Fibroblast of lung (primary cell): ENCODE data around the gene CRB1.

ENCODE experiments used
- CTCF ChIP-seq, 2 donors: IDR thresholded peaks in 1 of 2; conservative IDR thresholded peaks in 1 of 2; 1 replicate in 1 of 2; 2 replicates in 1 of 2; pipeline ENCODE4 v1.5.1; 2011 to 2012; ENCODE audit warnings: low read length in 2 of 2, control low read depth in 1 of 2, inconsistent platforms in 1 of 2, low read depth in 1 of 2, mild to moderate bottlenecking in 1 of 2
- EZH2 ChIP-seq: IDR thresholded peaks from 2 replicates; pipeline ENCODE4 v1.5.1; 2012; ENCODE audit warnings: low read length, control low read depth, mild to moderate bottlenecking; ENCODE audit errors: missing control alignments

DNA sequence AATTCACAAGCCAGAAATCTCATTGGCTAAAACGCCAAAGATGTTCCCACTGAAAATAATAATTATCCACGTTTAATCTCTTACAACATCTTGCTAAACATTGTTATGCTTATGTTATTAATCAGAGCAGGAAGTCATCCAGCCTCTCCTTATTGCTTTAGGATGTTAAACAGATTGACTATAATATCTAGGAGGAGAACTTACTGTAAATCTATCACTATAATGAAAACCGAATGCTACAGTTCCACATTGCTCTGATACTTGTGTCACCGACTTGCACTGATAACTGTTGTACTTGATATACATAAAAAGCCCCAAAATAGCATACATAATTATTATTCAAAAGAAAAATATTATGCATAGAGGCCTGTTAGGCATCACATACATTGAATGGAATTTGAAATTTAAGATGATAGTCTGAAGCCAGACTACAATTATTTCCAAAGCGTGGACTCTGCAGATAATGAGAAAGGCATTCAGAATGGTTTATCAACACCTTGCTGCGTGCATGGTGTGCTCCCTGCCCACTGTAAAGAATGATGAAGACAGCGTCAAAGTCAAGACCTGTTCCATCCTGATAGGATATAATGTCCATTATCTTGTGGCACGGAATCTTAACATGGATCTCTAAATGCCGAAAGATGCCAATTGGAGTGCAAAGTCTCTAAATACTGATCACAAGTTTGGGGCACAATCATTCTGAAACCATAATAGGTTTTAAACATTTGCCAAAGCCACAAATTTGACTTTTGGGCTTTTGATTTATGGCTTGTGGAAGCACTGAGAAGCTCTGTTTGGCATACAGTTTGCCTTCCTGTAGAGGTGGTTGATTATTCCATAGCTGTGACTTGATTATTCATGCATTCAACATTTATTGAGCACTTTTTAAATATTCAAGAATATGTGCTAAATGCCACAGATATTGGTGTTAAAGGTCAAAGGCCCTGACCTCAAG, 71.3 kb downstream of the CRB1 start:
- TF ChIP-seq CTCF (conservative IDR thresholded peaks at IDR 0.05 in 1 of 2, IDR thresholded peaks at IDR 0.05 in 1 of 2; ENCODE audit: low read depth in 1 of 2, low read length in 2 of 2) = no peak
- TF ChIP-seq EZH2 = no peak
